HepG2 (cell line): Measurements from ENCODE around the gene ECSIT. TPM values are rescaled to one million over a fixed set of nuclear protein-coding genes. Genes with fewer than 3 reads are reported as not detected.

ENCODE experiments used
- ADNP ChIP-seq: sonication (generic); formaldehyde crosslinking; IDR thresholded peaks from 2 replicates; pipeline ENCODE4 v1.4.0; 2020; ENCODE audit warnings: missing genetic modification reagents
- AHR ChIP-seq: IDR thresholded peaks from 2 replicates; pipeline ENCODE4 v1.6.1; 2018; ENCODE audit warnings: missing genetic modification reagents, missing compliant biosample characterization
- ATF7 ChIP-seq, 2 experiments: fragments of 450-650 bp in 1 of 2; sonication (generic) in 1 of 2; formaldehyde crosslinking in 1 of 2; IDR thresholded peaks; 2 replicates each; pipeline versions ENCODE4 v1.4.0 to v1.6.1; 2016 to 2020; ENCODE audit warnings: antibody characterized with exemption in 1 of 2, mild to moderate bottlenecking in 1 of 2, missing genetic modification reagents in 1 of 2
- CREB1 ChIP-seq, 2 experiments: fragments of 450-650 bp in 1 of 2; IDR thresholded peaks; 2 replicates each; pipeline ENCODE4 v1.6.1; 2016 to 2017; ENCODE audit warnings: control low read depth in 1 of 2, mild to moderate bottlenecking in 1 of 2, missing compliant biosample characterization in 1 of 2, missing genetic modification characterization in 1 of 2
- FOXP1 ChIP-seq, 2 experiments: fragments of 450-650 bp in 1 of 2; IDR thresholded peaks; 2 replicates each; pipeline ENCODE4 v1.6.1; 2017 to 2018; ENCODE audit warnings: antibody characterized with exemption in 1 of 2
- GFI1 ChIP-seq: sonication (generic); formaldehyde crosslinking; IDR thresholded peaks from 2 replicates; pipeline ENCODE4 v1.5.0; 2020; ENCODE audit warnings: missing genetic modification reagents, mild to moderate bottlenecking, borderline replicate concordance
- HHEX ChIP-seq: IDR thresholded peaks from 2 replicates; pipeline ENCODE4 v1.6.1; 2016; ENCODE audit warnings: control low read depth
- HOXA3 ChIP-seq: sonication (generic); formaldehyde crosslinking; IDR thresholded peaks from 2 replicates; pipeline ENCODE4 v1.5.0; 2020; ENCODE audit warnings: missing genetic modification reagents
- MEIS2 ChIP-seq: sonication (generic); formaldehyde crosslinking; IDR thresholded peaks from 2 replicates; pipeline ENCODE4 v1.9.0; 2021; ENCODE audit warnings: mild to moderate bottlenecking, missing genetic modification reagents
- NFRKB ChIP-seq: fragments of 450-650 bp; IDR thresholded peaks from 2 replicates; pipeline ENCODE4 v1.6.1; 2017
- RFX5 ChIP-seq: IDR thresholded peaks from 2 replicates; pipeline ENCODE4 v1.6.1; 2011; ENCODE audit warnings: low read depth, low read length, improper control_type of control experiment
- YY1 ChIP-seq: IDR thresholded peaks from 2 replicates; pipeline ENCODE4 v1.6.1; 2011; ENCODE audit warnings: low read length, low read depth, moderate library complexity, mild to moderate bottlenecking; ENCODE audit not compliant: insufficient read depth, insufficient replicate concordance
- ZNF253 ChIP-seq: sonication (generic); formaldehyde crosslinking; IDR thresholded peaks from 2 replicates; pipeline ENCODE4 v1.8.0; 2022; ENCODE audit warnings: mild to moderate bottlenecking, missing genetic modification reagents, borderline replicate concordance
- ZNF329 ChIP-seq: sonication (generic); formaldehyde crosslinking; IDR thresholded peaks from 2 replicates; pipeline ENCODE4 v1.9.0; 2021; ENCODE audit warnings: low read depth, mild to moderate bottlenecking, missing genetic modification reagents
- ZNF556 ChIP-seq: sonication (generic); formaldehyde crosslinking; IDR thresholded peaks from 2 replicates; pipeline ENCODE4 v1.4.0; 2020; ENCODE audit warnings: mild to moderate bottlenecking, missing genetic modification reagents, borderline replicate concordance
- ZNF598 ChIP-seq: sonication (generic); formaldehyde crosslinking; IDR thresholded peaks from 2 replicates; pipeline ENCODE4 v1.5.1; 2020; ENCODE audit warnings: mild to moderate bottlenecking, missing genetic modification reagents, borderline replicate concordance
- ZNF672 ChIP-seq: sonication (generic); formaldehyde crosslinking; IDR thresholded peaks from 2 replicates; pipeline ENCODE4 v1.8.1; 2022; ENCODE audit warnings: missing genetic modification reagents
- ZNF772 ChIP-seq: sonication (generic); formaldehyde crosslinking; IDR thresholded peaks from 2 replicates; pipeline ENCODE4 v1.5.0; 2020; ENCODE audit warnings: mild to moderate bottlenecking, missing genetic modification reagents
- ZNF781 ChIP-seq: sonication (generic); formaldehyde crosslinking; IDR thresholded peaks from 2 replicates; pipeline ENCODE4 v1.5.1; 2020; ENCODE audit warnings: borderline replicate concordance, mild to moderate bottlenecking, missing genetic modification reagents; ENCODE audit errors: not compliant biosample characterization
- ZNF788 ChIP-seq: sonication (generic); formaldehyde crosslinking; IDR thresholded peaks from 2 replicates; pipeline ENCODE4 v1.5.0; 2020; ENCODE audit warnings: mild to moderate bottlenecking, missing genetic modification reagents, borderline replicate concordance
- ZSCAN22 ChIP-seq: sonication (generic); formaldehyde crosslinking; IDR thresholded peaks from 2 replicates; pipeline ENCODE4 v1.4.0; 2020; ENCODE audit warnings: mild to moderate bottlenecking, missing genetic modification reagents
- polyA plus RNA-seq, 8 experiments: library from polyadenylated mRNA; depleted of rRNA in 3 of 8; stranded (reverse) in 7 of 8; unstranded in 1 of 8; fragments of >200 nt; fragmentation: Illumina TruSeq in 4 of 8; extraction: Trizol in 4 of 8; gene quantifications; 2 replicates each; pipeline versions ENCODE4 v1.2.1 to v1.2.3, GENCODE V29; 2011 to 2016; ENCODE audit warnings: low read depth in 4 of 8, missing spikeins in 1 of 8, mixed read lengths in 1 of 8; ENCODE audit not compliant: insufficient read depth in 1 of 8
- total RNA-seq, 5 experiments: library from RNA; depleted of rRNA; stranded (reverse); fragments of >200 nt; fragmentation: Illumina TruSeq; extraction: Trizol; gene quantifications; 2 replicates each; pipeline ENCODE4 v1.2.3, GENCODE V29; 2016; ENCODE audit warnings: low read depth in 1 of 5
- TF ChIP-seq, protein P1 (sequence below): sonication (generic); formaldehyde crosslinking; IDR thresholded peaks from 2 replicates; pipeline ENCODE4 v1.5.1; 2020; ENCODE audit warnings: missing genetic modification reagents, mild to moderate bottlenecking, borderline replicate concordance
- TF ChIP-seq, protein P2 (sequence below): sonication (generic); formaldehyde crosslinking; IDR thresholded peaks from 2 replicates; pipeline ENCODE4 v1.4.0; 2020; ENCODE audit warnings: mild to moderate bottlenecking, low read depth, missing genetic modification reagents
- TF ChIP-seq, protein P3 (sequence below): sonication (generic); formaldehyde crosslinking; IDR thresholded peaks from 2 replicates; pipeline ENCODE4 v1.4.0; 2020; ENCODE audit warnings: missing genetic modification reagents
- TF ChIP-seq, protein P4 (sequence below): IDR thresholded peaks from 2 replicates; pipeline ENCODE4 v1.6.1; 2016; ENCODE audit warnings: mild to moderate bottlenecking, missing biosample characterization, missing genetic modification reagents

The ECSIT gene
- total and polyA plus RNA-seq, 2 of the 13 experiments (the other 11 are each of a cell fraction or from before 2014, with no cell fraction given) = 36.4 to 62.3 TPM

DNA sequence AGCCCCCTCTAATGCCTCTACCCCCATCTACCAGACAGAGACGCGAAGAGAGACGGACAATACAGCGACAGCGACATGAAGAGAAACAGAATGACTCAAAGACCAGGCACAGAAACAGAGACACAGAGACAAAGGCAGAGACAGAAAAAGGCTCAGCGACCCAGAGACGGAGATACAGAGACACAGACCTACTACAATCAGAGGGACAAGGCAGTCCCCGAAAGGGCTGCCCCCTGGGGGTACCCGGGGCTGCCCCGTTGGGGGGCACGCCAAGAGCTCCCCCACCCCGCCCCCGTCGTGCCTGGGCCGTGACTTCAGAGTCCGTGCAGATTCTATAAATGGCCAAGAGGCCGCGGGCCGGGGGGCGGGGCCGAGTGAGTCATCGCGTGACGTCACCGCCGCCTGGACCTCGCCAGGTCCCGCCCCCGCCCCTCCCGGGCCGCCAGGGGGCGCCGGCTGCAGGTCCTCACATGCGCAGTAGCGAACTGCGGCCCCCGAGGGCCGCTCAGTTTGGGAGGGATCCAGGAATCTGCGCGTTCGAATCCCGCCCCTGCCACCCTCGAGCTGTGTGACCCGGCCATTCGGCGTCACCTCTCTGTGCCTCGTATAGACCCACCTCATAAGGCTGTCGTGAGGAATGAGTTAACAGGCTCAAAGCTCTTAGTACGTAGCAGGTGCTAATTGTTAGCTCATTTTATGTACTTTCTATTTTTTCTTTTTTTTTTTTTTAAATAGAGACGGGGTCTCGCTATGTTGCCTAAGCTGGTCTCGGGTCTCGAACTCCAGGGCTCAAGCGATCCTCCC, 7.1 kb upstream of the ECSIT start (continued):
- TF ChIP-seq ZNF253 = no peak
- TF ChIP-seq CREB1 (IDR thresholded peaks at IDR 0.05) = peak; percentile 99
- peak; percentile 75 for TF ChIP-seq CREB1 (CRISPR knock-in tag; IDR thresholded peaks at IDR 0.05)
- TF ChIP-seq NFRKB = no peak
- TF ChIP-seq, protein P1, sequence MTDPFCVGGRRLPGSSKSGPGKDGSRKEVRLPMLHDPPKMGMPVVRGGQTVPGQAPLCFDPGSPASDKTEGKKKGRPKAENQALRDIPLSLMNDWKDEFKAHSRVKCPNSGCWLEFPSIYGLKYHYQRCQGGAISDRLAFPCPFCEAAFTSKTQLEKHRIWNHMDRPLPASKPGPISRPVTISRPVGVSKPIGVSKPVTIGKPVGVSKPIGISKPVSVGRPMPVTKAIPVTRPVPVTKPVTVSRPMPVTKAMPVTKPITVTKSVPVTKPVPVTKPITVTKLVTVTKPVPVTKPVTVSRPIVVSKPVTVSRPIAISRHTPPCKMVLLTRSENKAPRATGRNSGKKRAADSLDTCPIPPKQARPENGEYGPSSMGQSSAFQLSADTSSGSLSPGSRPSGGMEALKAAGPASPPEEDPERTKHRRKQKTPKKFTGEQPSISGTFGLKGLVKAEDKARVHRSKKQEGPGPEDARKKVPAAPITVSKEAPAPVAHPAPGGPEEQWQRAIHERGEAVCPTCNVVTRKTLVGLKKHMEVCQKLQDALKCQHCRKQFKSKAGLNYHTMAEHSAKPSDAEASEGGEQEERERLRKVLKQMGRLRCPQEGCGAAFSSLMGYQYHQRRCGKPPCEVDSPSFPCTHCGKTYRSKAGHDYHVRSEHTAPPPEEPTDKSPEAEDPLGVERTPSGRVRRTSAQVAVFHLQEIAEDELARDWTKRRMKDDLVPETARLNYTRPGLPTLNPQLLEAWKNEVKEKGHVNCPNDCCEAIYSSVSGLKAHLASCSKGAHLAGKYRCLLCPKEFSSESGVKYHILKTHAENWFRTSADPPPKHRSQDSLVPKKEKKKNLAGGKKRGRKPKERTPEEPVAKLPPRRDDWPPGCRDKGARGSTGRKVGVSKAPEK = no peak
- TF ChIP-seq HHEX (CRISPR knock-in tag) = no peak
- no peak for TF ChIP-seq ZNF781 (CRISPR knock-in tag)
- TF ChIP-seq, protein P2, sequence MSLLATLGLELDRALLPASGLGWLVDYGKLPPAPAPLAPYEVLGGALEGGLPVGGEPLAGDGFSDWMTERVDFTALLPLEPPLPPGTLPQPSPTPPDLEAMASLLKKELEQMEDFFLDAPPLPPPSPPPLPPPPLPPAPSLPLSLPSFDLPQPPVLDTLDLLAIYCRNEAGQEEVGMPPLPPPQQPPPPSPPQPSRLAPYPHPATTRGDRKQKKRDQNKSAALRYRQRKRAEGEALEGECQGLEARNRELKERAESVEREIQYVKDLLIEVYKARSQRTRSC (CRISPR knock-in tag) = no peak
- TF ChIP-seq ZNF556 = no peak
- peak; percentile 67 for TF ChIP-seq YY1
- TF ChIP-seq MEIS2 (CRISPR knock-in tag) = peak; percentile 51; the same call in 1 of the 2 replicates
- TF ChIP-seq ZNF329 (CRISPR knock-in tag) = no peak
- no peak for TF ChIP-seq FOXP1 (IDR thresholded peaks at IDR 0.05)
- TF ChIP-seq FOXP1 (CRISPR knock-in tag; IDR thresholded peaks at IDR 0.05) = no peak
- TF ChIP-seq, protein P3, sequence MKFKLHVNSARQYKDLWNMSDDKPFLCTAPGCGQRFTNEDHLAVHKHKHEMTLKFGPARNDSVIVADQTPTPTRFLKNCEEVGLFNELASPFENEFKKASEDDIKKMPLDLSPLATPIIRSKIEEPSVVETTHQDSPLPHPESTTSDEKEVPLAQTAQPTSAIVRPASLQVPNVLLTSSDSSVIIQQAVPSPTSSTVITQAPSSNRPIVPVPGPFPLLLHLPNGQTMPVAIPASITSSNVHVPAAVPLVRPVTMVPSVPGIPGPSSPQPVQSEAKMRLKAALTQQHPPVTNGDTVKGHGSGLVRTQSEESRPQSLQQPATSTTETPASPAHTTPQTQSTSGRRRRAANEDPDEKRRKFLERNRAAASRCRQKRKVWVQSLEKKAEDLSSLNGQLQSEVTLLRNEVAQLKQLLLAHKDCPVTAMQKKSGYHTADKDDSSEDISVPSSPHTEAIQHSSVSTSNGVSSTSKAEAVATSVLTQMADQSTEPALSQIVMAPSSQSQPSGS (CRISPR knock-in tag) = peak; percentile 76; the same call in 1 of the 2 replicates
- TF ChIP-seq, protein P4, sequence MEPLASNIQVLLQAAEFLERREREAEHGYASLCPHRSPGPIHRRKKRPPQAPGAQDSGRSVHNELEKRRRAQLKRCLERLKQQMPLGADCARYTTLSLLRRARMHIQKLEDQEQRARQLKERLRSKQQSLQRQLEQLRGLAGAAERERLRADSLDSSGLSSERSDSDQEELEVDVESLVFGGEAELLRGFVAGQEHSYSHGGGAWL (CRISPR knock-in tag) = 0 out of 2 replicates have a peak, but pooled peaks have one; percentile 31
- TF ChIP-seq ZNF598 = no peak
- TF ChIP-seq ZNF772 (CRISPR knock-in tag) = no peak
- TF ChIP-seq RFX5 = peak; percentile 68; the same call in 1 of the 2 replicates
- TF ChIP-seq ADNP (CRISPR knock-in tag) = peak; percentile 93
- no peak for TF ChIP-seq ZNF672 (CRISPR knock-in tag)
- TF ChIP-seq HOXA3 (CRISPR knock-in tag) = peak; percentile 87
- 0 out of 2 replicates have a peak, but pooled peaks have one; percentile 12 for TF ChIP-seq AHR (CRISPR knock-in tag)
- TF ChIP-seq GFI1 (CRISPR knock-in tag) = no peak
- TF ChIP-seq ZNF788 (CRISPR knock-in tag) = peak; percentile 54; the same call in 1 of the 2 replicates
- no peak for TF ChIP-seq ZSCAN22 (CRISPR knock-in tag)
- TF ChIP-seq ATF7 (IDR thresholded peaks at IDR 0.05) = peak; percentile 92
- TF ChIP-seq ATF7 (CRISPR knock-in tag; IDR thresholded peaks at IDR 0.05) = 0 out of 2 replicates have a peak, but pooled peaks have one; percentile 43
